ENCODE data around the gene TMEM51. TPM values are rescaled to one million over a fixed set of nuclear protein-coding genes. Genes with fewer than 3 reads are reported as not detected.

Gene TMEM51
- total and polyA plus RNA-seq, 2 of the 13 experiments (the other 11 are each of a cell fraction or from before 2014, with no cell fraction given) = 12.2 to 22.3 TPM

DNA sequence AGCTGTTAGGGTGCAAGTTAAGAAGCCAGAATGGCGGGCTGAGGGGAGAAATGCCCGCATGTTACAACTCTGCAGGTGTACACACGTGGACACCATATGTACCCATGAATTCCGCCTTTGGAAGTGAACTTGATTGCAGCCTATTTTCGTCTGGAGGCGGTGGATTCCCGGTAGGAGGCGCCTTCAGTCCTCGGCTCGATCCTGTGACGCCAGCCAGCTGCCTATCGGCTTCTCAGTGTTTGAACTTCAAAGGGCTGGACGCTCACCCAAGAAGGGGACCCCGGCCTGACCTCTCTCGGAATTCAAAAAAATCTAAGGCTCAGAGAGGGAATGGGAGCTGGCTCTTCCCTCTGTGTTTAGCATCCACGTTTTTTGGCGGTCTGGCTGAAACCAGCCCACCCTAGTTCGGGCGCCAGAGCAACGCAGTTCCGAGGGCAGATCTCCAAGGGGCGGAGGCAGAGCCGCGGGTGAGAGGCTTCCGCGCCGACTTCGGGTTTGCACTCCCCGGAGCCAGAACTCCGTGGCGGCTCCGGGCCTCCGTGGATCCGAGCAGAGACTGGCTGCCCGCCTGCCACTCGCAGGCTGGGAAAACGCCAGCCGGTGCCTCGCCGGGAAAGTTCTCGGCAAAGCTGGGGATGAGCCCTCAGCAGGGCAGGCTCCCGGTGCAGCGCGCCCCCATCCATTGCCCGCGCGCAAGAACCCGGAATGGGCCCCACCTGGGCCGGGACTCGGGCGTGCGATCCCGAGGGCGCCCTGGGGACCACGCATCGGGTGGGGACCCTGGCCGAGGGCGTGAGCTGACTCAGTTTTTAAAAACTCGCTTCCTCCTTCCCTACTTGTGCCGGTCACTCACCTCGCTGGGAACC is 996 bp upstream of the TMEM51 start (continued):
- TF ChIP-seq ZNF34 (CRISPR knock-in tag; IDR thresholded peaks at IDR 0.05; ENCODE audit: borderline replicate concordance) (no peak), ZNF460 (CRISPR knock-in tag; IDR thresholded peaks at IDR 0.05; ENCODE audit: borderline replicate concordance) (no peak), SP5 (CRISPR knock-in tag; IDR thresholded peaks at IDR 0.05; ENCODE audit: borderline replicate concordance, low read depth) (0 out of 2 replicates have a peak, but pooled peaks have one; percentile 10), DR1 (CRISPR knock-in tag; IDR thresholded peaks at IDR 0.05) (no peak), ESRRA (CRISPR knock-in tag; IDR thresholded peaks at IDR 0.05; ENCODE audit: low read depth) (no peak), ZBTB42 (CRISPR knock-in tag; IDR thresholded peaks at IDR 0.05) (no peak), RFX3 (CRISPR knock-in tag; IDR thresholded peaks at IDR 0.05) (no peak), ZFP62 (CRISPR knock-in tag; IDR thresholded peaks at IDR 0.05) (no peak), ZNF256 (CRISPR knock-in tag; conservative IDR thresholded peaks at IDR 0.05) (no peak)
- TF ChIP-seq, protein P1, sequence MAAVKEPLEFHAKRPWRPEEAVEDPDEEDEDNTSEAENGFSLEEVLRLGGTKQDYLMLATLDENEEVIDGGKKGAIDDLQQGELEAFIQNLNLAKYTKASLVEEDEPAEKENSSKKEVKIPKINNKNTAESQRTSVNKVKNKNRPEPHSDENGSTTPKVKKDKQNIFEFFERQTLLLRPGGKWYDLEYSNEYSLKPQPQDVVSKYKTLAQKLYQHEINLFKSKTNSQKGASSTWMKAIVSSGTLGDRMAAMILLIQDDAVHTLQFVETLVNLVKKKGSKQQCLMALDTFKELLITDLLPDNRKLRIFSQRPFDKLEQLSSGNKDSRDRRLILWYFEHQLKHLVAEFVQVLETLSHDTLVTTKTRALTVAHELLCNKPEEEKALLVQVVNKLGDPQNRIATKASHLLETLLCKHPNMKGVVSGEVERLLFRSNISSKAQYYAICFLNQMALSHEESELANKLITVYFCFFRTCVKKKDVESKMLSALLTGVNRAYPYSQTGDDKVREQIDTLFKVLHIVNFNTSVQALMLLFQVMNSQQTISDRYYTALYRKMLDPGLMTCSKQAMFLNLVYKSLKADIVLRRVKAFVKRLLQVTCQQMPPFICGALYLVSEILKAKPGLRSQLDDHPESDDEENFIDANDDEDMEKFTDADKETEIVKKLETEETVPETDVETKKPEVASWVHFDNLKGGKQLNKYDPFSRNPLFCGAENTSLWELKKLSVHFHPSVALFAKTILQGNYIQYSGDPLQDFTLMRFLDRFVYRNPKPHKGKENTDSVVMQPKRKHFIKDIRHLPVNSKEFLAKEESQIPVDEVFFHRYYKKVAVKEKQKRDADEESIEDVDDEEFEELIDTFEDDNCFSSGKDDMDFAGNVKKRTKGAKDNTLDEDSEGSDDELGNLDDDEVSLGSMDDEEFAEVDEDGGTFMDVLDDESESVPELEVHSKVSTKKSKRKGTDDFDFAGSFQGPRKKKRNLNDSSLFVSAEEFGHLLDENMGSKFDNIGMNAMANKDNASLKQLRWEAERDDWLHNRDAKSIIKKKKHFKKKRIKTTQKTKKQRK (IDR thresholded peaks at IDR 0.05; ENCODE audit: low read length) = no peak
- TF ChIP-seq, protein P2, sequence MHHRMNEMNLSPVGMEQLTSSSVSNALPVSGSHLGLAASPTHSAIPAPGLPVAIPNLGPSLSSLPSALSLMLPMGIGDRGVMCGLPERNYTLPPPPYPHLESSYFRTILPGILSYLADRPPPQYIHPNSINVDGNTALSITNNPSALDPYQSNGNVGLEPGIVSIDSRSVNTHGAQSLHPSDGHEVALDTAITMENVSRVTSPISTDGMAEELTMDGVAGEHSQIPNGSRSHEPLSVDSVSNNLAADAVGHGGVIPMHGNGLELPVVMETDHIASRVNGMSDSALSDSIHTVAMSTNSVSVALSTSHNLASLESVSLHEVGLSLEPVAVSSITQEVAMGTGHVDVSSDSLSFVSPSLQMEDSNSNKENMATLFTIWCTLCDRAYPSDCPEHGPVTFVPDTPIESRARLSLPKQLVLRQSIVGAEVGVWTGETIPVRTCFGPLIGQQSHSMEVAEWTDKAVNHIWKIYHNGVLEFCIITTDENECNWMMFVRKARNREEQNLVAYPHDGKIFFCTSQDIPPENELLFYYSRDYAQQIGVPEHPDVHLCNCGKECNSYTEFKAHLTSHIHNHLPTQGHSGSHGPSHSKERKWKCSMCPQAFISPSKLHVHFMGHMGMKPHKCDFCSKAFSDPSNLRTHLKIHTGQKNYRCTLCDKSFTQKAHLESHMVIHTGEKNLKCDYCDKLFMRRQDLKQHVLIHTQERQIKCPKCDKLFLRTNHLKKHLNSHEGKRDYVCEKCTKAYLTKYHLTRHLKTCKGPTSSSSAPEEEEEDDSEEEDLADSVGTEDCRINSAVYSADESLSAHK (CRISPR knock-in tag; IDR thresholded peaks at IDR 0.05; ENCODE audit: borderline replicate concordance) = no peak
- TF ChIP-seq, protein P3, sequence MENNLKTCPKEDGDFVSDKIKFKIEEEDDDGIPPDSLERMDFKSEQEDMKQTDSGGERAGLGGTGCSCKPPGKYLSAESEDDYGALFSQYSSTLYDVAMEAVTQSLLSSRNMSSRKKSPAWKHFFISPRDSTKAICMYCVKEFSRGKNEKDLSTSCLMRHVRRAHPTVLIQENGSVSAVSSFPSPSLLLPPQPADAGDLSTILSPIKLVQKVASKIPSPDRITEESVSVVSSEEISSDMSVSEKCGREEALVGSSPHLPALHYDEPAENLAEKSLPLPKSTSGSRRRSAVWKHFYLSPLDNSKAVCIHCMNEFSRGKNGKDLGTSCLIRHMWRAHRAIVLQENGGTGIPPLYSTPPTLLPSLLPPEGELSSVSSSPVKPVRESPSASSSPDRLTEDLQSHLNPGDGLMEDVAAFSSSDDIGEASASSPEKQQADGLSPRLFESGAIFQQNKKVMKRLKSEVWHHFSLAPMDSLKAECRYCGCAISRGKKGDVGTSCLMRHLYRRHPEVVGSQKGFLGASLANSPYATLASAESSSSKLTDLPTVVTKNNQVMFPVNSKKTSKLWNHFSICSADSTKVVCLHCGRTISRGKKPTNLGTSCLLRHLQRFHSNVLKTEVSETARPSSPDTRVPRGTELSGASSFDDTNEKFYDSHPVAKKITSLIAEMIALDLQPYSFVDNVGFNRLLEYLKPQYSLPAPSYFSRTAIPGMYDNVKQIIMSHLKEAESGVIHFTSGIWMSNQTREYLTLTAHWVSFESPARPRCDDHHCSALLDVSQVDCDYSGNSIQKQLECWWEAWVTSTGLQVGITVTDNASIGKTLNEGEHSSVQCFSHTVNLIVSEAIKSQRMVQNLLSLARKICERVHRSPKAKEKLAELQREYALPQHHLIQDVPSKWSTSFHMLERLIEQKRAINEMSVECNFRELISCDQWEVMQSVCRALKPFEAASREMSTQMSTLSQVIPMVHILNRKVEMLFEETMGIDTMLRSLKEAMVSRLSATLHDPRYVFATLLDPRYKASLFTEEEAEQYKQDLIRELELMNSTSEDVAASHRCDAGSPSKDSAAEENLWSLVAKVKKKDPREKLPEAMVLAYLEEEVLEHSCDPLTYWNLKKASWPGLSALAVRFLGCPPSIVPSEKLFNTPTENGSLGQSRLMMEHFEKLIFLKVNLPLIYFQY (CRISPR knock-in tag; IDR thresholded peaks at IDR 0.05; ENCODE audit: borderline replicate concordance) = no peak
- TF ChIP-seq, protein P4, sequence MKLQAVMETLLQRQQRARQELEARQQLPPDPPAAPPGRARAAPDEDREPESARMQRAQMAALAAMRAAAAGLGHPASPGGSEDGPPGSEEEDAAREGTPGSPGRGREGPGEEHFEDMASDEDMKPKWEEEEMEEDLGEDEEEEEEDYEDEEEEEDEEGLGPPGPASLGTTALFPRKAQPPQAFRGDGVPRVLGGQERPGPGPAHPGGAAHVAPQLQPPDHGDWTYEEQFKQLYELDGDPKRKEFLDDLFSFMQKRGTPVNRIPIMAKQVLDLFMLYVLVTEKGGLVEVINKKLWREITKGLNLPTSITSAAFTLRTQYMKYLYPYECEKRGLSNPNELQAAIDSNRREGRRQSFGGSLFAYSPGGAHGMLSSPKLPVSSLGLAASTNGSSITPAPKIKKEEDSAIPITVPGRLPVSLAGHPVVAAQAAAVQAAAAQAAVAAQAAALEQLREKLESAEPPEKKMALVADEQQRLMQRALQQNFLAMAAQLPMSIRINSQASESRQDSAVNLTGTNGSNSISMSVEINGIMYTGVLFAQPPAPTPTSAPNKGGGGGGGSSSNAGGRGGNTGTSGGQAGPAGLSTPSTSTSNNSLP (IDR thresholded peaks at IDR 0.05; ENCODE audit: low read depth, low read length) = 0 out of 2 replicates have a peak, but pooled peaks have one; percentile 32
- TF ChIP-seq, protein P5, sequence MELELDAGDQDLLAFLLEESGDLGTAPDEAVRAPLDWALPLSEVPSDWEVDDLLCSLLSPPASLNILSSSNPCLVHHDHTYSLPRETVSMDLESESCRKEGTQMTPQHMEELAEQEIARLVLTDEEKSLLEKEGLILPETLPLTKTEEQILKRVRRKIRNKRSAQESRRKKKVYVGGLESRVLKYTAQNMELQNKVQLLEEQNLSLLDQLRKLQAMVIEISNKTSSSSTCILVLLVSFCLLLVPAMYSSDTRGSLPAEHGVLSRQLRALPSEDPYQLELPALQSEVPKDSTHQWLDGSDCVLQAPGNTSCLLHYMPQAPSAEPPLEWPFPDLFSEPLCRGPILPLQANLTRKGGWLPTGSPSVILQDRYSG (CRISPR knock-in tag; IDR thresholded peaks at IDR 0.05) = peak; percentile 38; the same call in 1 of the 2 replicates
